Activated CD8-positive, alpha-beta memory T cell treated with anti-CD3 and anti-CD28 coated beads, Interleukin-2, amount 50 U/mL, for 48 hours (primary cell): ENCODE measurements around the gene ADD1.
A peak's percentile ranks its signal among the peaks of the same experiment; 100 is the strongest.

Source experiments
- DNase-seq: peaks from one replicate; pipeline ENCODE4 v3.0.0-alpha.2; 2020

Gene ADD1

GRCh38 chr4:2822461-2823300 is 21.0 kb upstream of the ADD1 start:
- DNase-seq: no peak

GRCh38 chr4:2823301-2823670 is 20.4 kb upstream of the ADD1 start:
- DNase-seq: no peak

GRCh38 chr4:2823671-2824328 is 19.8 kb upstream of the ADD1 start:
- DNase-seq: no peak

GRCh38 chr4:2824329-2824835 is 19.3 kb upstream of the ADD1 start:
- DNase-seq: no peak

GRCh38 chr4:2824836-2825381 is 18.7 kb upstream of the ADD1 start:
- DNase-seq: no peak

- DNase-seq: no peak
Measured at GRCh38 chr4:2825740-2826139, 17.9 kb upstream of the ADD1 start.

- DNase-seq: no peak
Measured at GRCh38 chr4:2827071-2827873, 16.4 kb upstream of the ADD1 start.

- DNase-seq: no peak
Measured at GRCh38 chr4:2827874-2828751, 15.5 kb upstream of the ADD1 start.

GRCh38 chr4:2828758-2829181 is 14.9 kb upstream of the ADD1 start:
- no peak for DNase-seq

GRCh38 chr4:2829321-2829932 is 14.2 kb upstream of the ADD1 start:
- no peak for DNase-seq

- peak; percentile 37 for DNase-seq
Measured at GRCh38 chr4:2829933-2830451, 13.7 kb upstream of the ADD1 start.

GRCh38 chr4:2830632-2831610 is 12.7 kb upstream of the ADD1 start:
- peak; percentile 48 for DNase-seq

GRCh38 chr4:2831611-2832308 is 11.9 kb upstream of the ADD1 start:
- DNase-seq: peak; percentile 52

GRCh38 chr4:2832309-2832980 is 11.2 kb upstream of the ADD1 start:
- DNase-seq: peak; percentile 48

GRCh38 chr4:2832981-2833670 is 10.5 kb upstream of the ADD1 start:
- peak; percentile 48 for DNase-seq

- no peak for DNase-seq
Measured at GRCh38 chr4:2833671-2834000, 10.0 kb upstream of the ADD1 start.

GRCh38 chr4:2834001-2834921 is 9.4 kb upstream of the ADD1 start:
- DNase-seq: peak; percentile 52
